Keratinocyte (primary cell): Measurements from ENCODE around the gene CLCN3.

Experiments
- CTCF ChIP-seq, 3 experiments: IDR thresholded peaks in 1 of 3; conservative IDR thresholded peaks in 1 of 3; optimal IDR thresholded peaks in 1 of 3; 2 replicates in 2 of 3; 3 replicates in 1 of 3; pipeline versions ENCODE3 to v1.5.1; 2011; ENCODE audit warnings: low read length in 3 of 3, mild to moderate bottlenecking in 3 of 3, moderate library complexity in 2 of 3, control low read depth in 1 of 3, inconsistent platforms in 1 of 3; ENCODE audit not compliant: insufficient read depth in 2 of 3; ENCODE audit errors: extremely low read depth in 1 of 3
- EZH2 ChIP-seq: IDR thresholded peaks from one replicate; pipeline ENCODE4 v1.6.1; 2012; ENCODE audit warnings: inconsistent platforms, mild to moderate bottlenecking, low read length, moderate library complexity

GRCh38 chr4:169594560-169595195 lies 25.7 kb upstream of the CLCN3 start:
- no peak for TF ChIP-seq EZH2
- TF ChIP-seq CTCF (optimal IDR thresholded peaks at IDR 0.05 in 1 of 3, IDR thresholded peaks at IDR 0.05 in 1 of 3, conservative IDR thresholded peaks at IDR 0.05 in 1 of 3; ENCODE audit: extremely low read depth in 1 of 3, insufficient read depth in 2 of 3, low read length in 3 of 3) = no peak
